ENCODE measurements around the gene ACER3. TPM values are rescaled to one million over a fixed set of nuclear protein-coding genes. Genes with fewer than 3 reads are reported as not detected.

ACER3 gene
- total RNA-seq, 1 donor from 2014 or later, result 17.3 TPM

GRCh38 chr11:77071671-77072605 is 211.2 kb downstream of the ACER3 start:
- H3K27me3 Mint-ChIP-seq (ENCODE audit: low read depth, unreplicated experiment), result no peaks in the 10 kb centered on the region
- DNase-seq (ENCODE audit: low read depth), result no peak
- Histone ChIP-seq H4K20me1 (ENCODE audit: insufficient read depth, low read length) (peaks cover 61% of the 10 kb centered on the region), H3K9ac (ENCODE audit: low read length) (no peak overlapping the region), H3K4me3 (ENCODE audit: insufficient read depth, low read depth, low read length) (no peak overlapping the region), H3K4me2 (ENCODE audit: low read length) (peak overlapping the region; percentile 74), H3K27ac (ENCODE audit: low read depth, low read length) (no peak overlapping the region), H2AFZ (ENCODE audit: low read depth, low read length) (peak overlapping the region; percentile 15), H3K4me1 (ENCODE audit: insufficient read depth, low read length) (peaks cover 30% of the 10 kb centered on the region), H3K27me3 (ENCODE audit: insufficient read depth, low read length) (no peaks in the 10 kb centered on the region), H3K79me2 (ENCODE audit: insufficient read depth, low read length) (peaks cover 43% of the 10 kb centered on the region), H3K36me3 (ENCODE audit: insufficient read depth, low read length) (no peaks in the 10 kb centered on the region), H3K9me3 (ENCODE audit: insufficient read depth, low read depth, low read length) (no peaks in the 10 kb centered on the region)
- H3K27ac Mint-ChIP-seq (ENCODE audit: unreplicated experiment), result peak overlapping the region; percentile 88
- no peak for TF ChIP-seq EZH2 (IDR thresholded peaks at IDR 0.05; ENCODE audit: insufficient read depth, low read length)
- TF ChIP-seq CTCF (IDR thresholded peaks at IDR 0.05; ENCODE audit: insufficient read depth, low read depth, low read length), result no peak
- FAIRE-seq, result no peak
- peak overlapping the region; percentile 4 for H3K4me3 Mint-ChIP-seq (ENCODE audit: unreplicated experiment)
- no peaks in the 10 kb centered on the region for H3K36me3 Mint-ChIP-seq (ENCODE audit: low read depth, unreplicated experiment)
- no peaks in the 10 kb centered on the region for H3K9me3 Mint-ChIP-seq (ENCODE audit: unreplicated experiment)
- peaks cover 23% of the 10 kb centered on the region for H3K4me1 Mint-ChIP-seq (ENCODE audit: low read depth, unreplicated experiment)

- no peaks in the 10 kb centered on the region for H3K9me3 Mint-ChIP-seq (ENCODE audit: unreplicated experiment)
- DNase-seq (ENCODE audit: low read depth) (no peak), FAIRE-seq (no peak)
- H3K4me2 ChIP-seq (ENCODE audit: low read length), result peak overlapping the region; percentile 74
- no peak overlapping the region for H3K4me3 ChIP-seq (ENCODE audit: insufficient read depth, low read depth, low read length)
- H3K79me2 ChIP-seq (ENCODE audit: insufficient read depth, low read length), result peaks cover 40% of the 10 kb centered on the region
- peak overlapping the region; percentile 79 for H3K9ac ChIP-seq (ENCODE audit: low read length)
- no peaks in the 10 kb centered on the region for H3K27me3 Mint-ChIP-seq (ENCODE audit: low read depth, unreplicated experiment)
- H3K27ac Mint-ChIP-seq (ENCODE audit: unreplicated experiment), result no peak overlapping the region
- H3K9me3 ChIP-seq (ENCODE audit: insufficient read depth, low read depth, low read length), result no peaks in the 10 kb centered on the region
- peak overlapping the region; percentile 91 for H3K27ac ChIP-seq (ENCODE audit: low read depth, low read length)
- H3K36me3 Mint-ChIP-seq (ENCODE audit: low read depth, unreplicated experiment), result no peaks in the 10 kb centered on the region
- H4K20me1 ChIP-seq (ENCODE audit: insufficient read depth, low read length), result peaks cover 56% of the 10 kb centered on the region
- H3K4me1 Mint-ChIP-seq (ENCODE audit: low read depth, unreplicated experiment), result peaks cover 20% of the 10 kb centered on the region
- TF ChIP-seq CTCF (IDR thresholded peaks at IDR 0.05; ENCODE audit: insufficient read depth, low read depth, low read length) (no peak), EZH2 (IDR thresholded peaks at IDR 0.05; ENCODE audit: insufficient read depth, low read length) (no peak)
- H3K4me1 ChIP-seq (ENCODE audit: insufficient read depth, low read length), result peaks cover 30% of the 10 kb centered on the region
- no peak overlapping the region for H2AFZ ChIP-seq (ENCODE audit: low read depth, low read length)
- H3K4me3 Mint-ChIP-seq (ENCODE audit: unreplicated experiment), result no peak overlapping the region
- no peaks in the 10 kb centered on the region for H3K36me3 ChIP-seq (ENCODE audit: insufficient read depth, low read length)
- H3K27me3 ChIP-seq (ENCODE audit: insufficient read depth, low read length), result no peaks in the 10 kb centered on the region
Observed at GRCh38 chr11:77072851-77073327, 212.2 kb downstream of the ACER3 start.

Measured in astrocyte (in vitro differentiated cells and primary cell).